CD4-positive, alpha-beta T cell (primary cell): ENCODE results near the gene SMIM35. TPM values are rescaled to one million over a fixed set of nuclear protein-coding genes. Genes with fewer than 3 reads are reported as not detected.
A peak's percentile ranks its signal among the peaks of the same experiment; 100 is the strongest.

ENCODE experiments used
- ATAC-seq: fragments of 200-7000 bp; cut with Tn5 transposase; one replicate; pipeline ENCODE4 v1.10.0; 2022; ENCODE audit warnings: mild to moderate bottlenecking; ENCODE audit not compliant: poor library complexity
- CTCF ChIA-PET: fragments of 350-600 bp; sonication (Branson Sonifier 250); formaldehyde crosslinking; loops from one replicate; lab custom pipeline; 2021; ENCODE audit warnings: antibody characterized with exemption, inconsistent platforms; lab: Charles Lee
- POLR2A ChIA-PET: fragments of 350-600 bp; sonication (Branson Sonifier 250); formaldehyde crosslinking; loops from one replicate; lab custom pipeline; 2021; ENCODE audit warnings: antibody characterized with exemption, inconsistent platforms; lab: Charles Lee
- DNase-seq, 14 experiments: peaks; one replicate each; pipeline ENCODE4 v3.0.0-alpha.2; 2013 to 2020; ENCODE audit warnings: mixed read lengths in 2 of 14
- H3K27ac ChIP-seq, 2 donors: one replicate each; pipeline versions ENCODE4 v1.5.1 to v1.7.0; 2013; ENCODE audit warnings: low read length in 2 of 2, low read depth in 1 of 2, mild to moderate bottlenecking in 1 of 2
- H3K27me3 ChIP-seq, 2 experiments: 1 replicate in 1 of 2; 2 replicates in 1 of 2; pipeline versions ENCODE4 v1.6.1 to v1.7.0; 2013; ENCODE audit warnings: low read length in 2 of 2, control low read depth in 1 of 2, mild to moderate bottlenecking in 1 of 2, moderate library complexity in 1 of 2; ENCODE audit not compliant: insufficient read depth in 2 of 2, control insufficient read depth in 1 of 2
- H3K36me3 ChIP-seq: one replicate; pipeline ENCODE4 v1.6.1; 2013; ENCODE audit warnings: low read length, control low read depth; ENCODE audit not compliant: insufficient read depth
- H3K4me1 ChIP-seq: one replicate; pipeline ENCODE4 v1.6.1; 2013; ENCODE audit warnings: low read length, control low read depth; ENCODE audit not compliant: insufficient read depth
- H3K4me3 ChIP-seq: one replicate; pipeline ENCODE4 v1.5.1; 2013; ENCODE audit warnings: mild to moderate bottlenecking, low read length, moderate library complexity
- H3K9me3 ChIP-seq, 2 experiments: 1 replicate in 1 of 2; 2 replicates in 1 of 2; pipeline versions ENCODE4 v1.6.1 to v1.7.0; 2013; ENCODE audit warnings: low read length in 2 of 2, mild to moderate bottlenecking in 2 of 2, control low read depth in 1 of 2, moderate library complexity in 1 of 2; ENCODE audit not compliant: control insufficient read depth in 1 of 2, insufficient read depth in 1 of 2
- H3K27ac Mint-ChIP-seq: one replicate; pipeline ENCODE4 v1.8.0; 2020; ENCODE audit warnings: mixed read lengths
- H3K27me3 Mint-ChIP-seq: one replicate; pipeline ENCODE4 v1.8.0; 2021; ENCODE audit warnings: mixed read lengths
- H3K36me3 Mint-ChIP-seq: one replicate; pipeline ENCODE4 v1.8.0; 2021; ENCODE audit warnings: low read depth, mixed read lengths
- H3K4me1 Mint-ChIP-seq: one replicate; pipeline ENCODE4 v1.8.0; 2021; ENCODE audit warnings: low read depth, mixed read lengths
- H3K4me3 Mint-ChIP-seq: one replicate; pipeline ENCODE4 v1.8.0; 2020; ENCODE audit warnings: mild to moderate bottlenecking, mixed read lengths
- H3K9me3 Mint-ChIP-seq: one replicate; pipeline ENCODE4 v1.8.0; 2020; ENCODE audit warnings: mixed read lengths
- CTCF ChIP-seq: fragments of 200-600 bp; IDR thresholded peaks from one replicate; pipeline ENCODE4 v1.8.0; 2022; ENCODE audit warnings: antibody characterized with exemption, mild to moderate bottlenecking
- intact Hi-C, 2 experiments: fragments of 100-400 bp; cut with DNase I in 1 of 2; cut with micrococcal nuclease in 1 of 2; formaldehyde crosslinking; loops; one replicate each; pipeline versions ENCODE4 v1.15.1 to v1.9.0; 2023 to 2025; cut with DNase I, micrococcal nuclease
- total RNA-seq, 174 experiments: library from RNA in 2 of 174; stranded (reverse) in 2 of 174; gene quantifications; one replicate each; pipeline ENCODE4 v1.2.3 and lab custom pipeline; 2021 to 2026

Gene SMIM35
- total RNA-seq, 2 experiments from 2014 or later, result 0.06 to 0.08 TPM

GRCh38 chr11:118061586-118062125, 25.1 kb downstream of the SMIM35 start:
- no peaks in the 10 kb centered on the region for H3K9me3 ChIP-seq

GRCh38 chr11:118060869-118061268, 25.9 kb downstream of the SMIM35 start:
- Mint-ChIP-seq H3K9me3 (no peaks in the 10 kb centered on the region), H3K36me3 (no peaks in the 10 kb centered on the region), H3K4me1 (no peaks in the 10 kb centered on the region), H3K27me3 (no peaks in the 10 kb centered on the region), H3K4me3 (no peak overlapping the region), H3K27ac (no peak overlapping the region)
- ATAC-seq (no peak), DNase-seq (peak in 1 of 14 experiments; percentile 15)
- Histone ChIP-seq H3K9me3 (no peaks in the 10 kb centered on the region), H3K4me3 (no peak overlapping the region), H3K27ac (no peak overlapping the region), H3K27me3 (no peaks in the 10 kb centered on the region), H3K36me3 (no peaks in the 10 kb centered on the region), H3K4me1 (no peaks in the 10 kb centered on the region)
- intact Hi-C loops, result no loop called here
- TF ChIP-seq CTCF, result no peak
- CTCF ChIA-PET, result interaction anchor here (1.0 to 1.9 kb wide), 2 partner anchors 8 to 114 kb away, joined by 4 read pairs; no protein-coding TSS in a partner anchor
- POLR2A ChIA-PET, result no interaction called here

More at GRCh38 chr11:118061586-118062125, 25.1 kb downstream of the SMIM35 start:
- H3K4me1 Mint-ChIP-seq, result no peaks in the 10 kb centered on the region
- DNase-seq (peak in 1 of 14 experiments; percentile 15), ATAC-seq (no peak)
- no peaks in the 10 kb centered on the region for H3K27me3 ChIP-seq
- POLR2A ChIA-PET, result no interaction called here
- intact Hi-C loops, result no loop called here
- H3K4me3 ChIP-seq, result no peak overlapping the region
- no peaks in the 10 kb centered on the region for H3K9me3 Mint-ChIP-seq
- peaks cover 5% of the 10 kb centered on the region for H3K27me3 Mint-ChIP-seq
- H3K4me3 Mint-ChIP-seq, result no peak overlapping the region
- no peaks in the 10 kb centered on the region for H3K36me3 Mint-ChIP-seq
- no peak for TF ChIP-seq CTCF
- H3K27ac ChIP-seq, result no peak overlapping the region
- CTCF ChIA-PET, result interaction anchor here (1.0 to 1.9 kb wide), 2 partner anchors 8 to 115 kb away, joined by 4 read pairs; no protein-coding TSS in a partner anchor
- no peaks in the 10 kb centered on the region for H3K4me1 ChIP-seq
- H3K36me3 ChIP-seq, result no peaks in the 10 kb centered on the region
- no peak overlapping the region for H3K27ac Mint-ChIP-seq

GRCh38 chr11:118060081-118060661, 26.6 kb downstream of the SMIM35 start:
- H3K27ac ChIP-seq, result no peak overlapping the region
- Mint-ChIP-seq H3K36me3 (no peaks in the 10 kb centered on the region), H3K4me1 (no peaks in the 10 kb centered on the region), H3K27ac (no peak overlapping the region), H3K27me3 (no peaks in the 10 kb centered on the region), H3K4me3 (no peak overlapping the region), H3K9me3 (no peaks in the 10 kb centered on the region)
- POLR2A ChIA-PET, result no interaction called here
- CTCF ChIA-PET, result interaction anchor here (1.9 kb wide), 1 partner anchor 114 kb away, joined by 4 read pairs; no protein-coding TSS in a partner anchor
- no peaks in the 10 kb centered on the region for H3K36me3 ChIP-seq
- H3K4me1 ChIP-seq, result no peaks in the 10 kb centered on the region
- H3K27me3 ChIP-seq, result no peaks in the 10 kb centered on the region
- TF ChIP-seq CTCF, result no peak
- no peak overlapping the region for H3K4me3 ChIP-seq
- ATAC-seq (no peak), DNase-seq (no peak)
- no peaks in the 10 kb centered on the region for H3K9me3 ChIP-seq
- intact Hi-C loops, result no loop called here
